Fibroblast of skin of left biceps (primary cell): ENCODE measurements around the gene APMAP.

Experiments used
- DNase-seq, 2 experiments: peaks; one replicate each; pipeline ENCODE4 v3.0.0-alpha.2; 2013; ENCODE audit warnings: low read depth in 2 of 2

APMAP gene

GRCh38 chr20:24987873-24988835 is 4.4 kb downstream of the APMAP start:
- DNase-seq = no peak

- no peak for DNase-seq
These were observed 5.3 kb downstream of the APMAP start for GRCh38 chr20:24987244-24987643.

- no peak for DNase-seq
These were observed 6.0 kb downstream of the APMAP start for GRCh38 chr20:24986436-24987015.

- no peak for DNase-seq
These were observed 6.7 kb downstream of the APMAP start for GRCh38 chr20:24985802-24986201.

GRCh38 chr20:24984961-24985640 is 7.5 kb downstream of the APMAP start:
- no peak for DNase-seq

- no peak for DNase-seq
These were observed 8.7 kb downstream of the APMAP start for GRCh38 chr20:24983896-24984295.

- no peak for DNase-seq
These were observed 10.8 kb downstream of the APMAP start for GRCh38 chr20:24981790-24982189.

GRCh38 chr20:24981282-24981681 is 11.3 kb downstream of the APMAP start:
- no peak for DNase-seq

- no peak for DNase-seq
These were observed 12.1 kb downstream of the APMAP start for GRCh38 chr20:24980291-24981053.

- DNase-seq = no peak
These were observed 13.3 kb downstream of the APMAP start for GRCh38 chr20:24979036-24979960.

GRCh38 chr20:24978513-24978912 is 14.0 kb downstream of the APMAP start:
- no peak for DNase-seq

GRCh38 chr20:24977797-24978196 is 14.8 kb downstream of the APMAP start:
- no peak for DNase-seq

- no peak for DNase-seq
These were observed 15.2 kb downstream of the APMAP start for GRCh38 chr20:24977336-24977735.

GRCh38 chr20:24972341-24972740 is 20.2 kb downstream of the APMAP start:
- DNase-seq = no peak

- DNase-seq = no peak
These were observed 21.0 kb downstream of the APMAP start for GRCh38 chr20:24971376-24972101.

GRCh38 chr20:24970754-24971153 is 21.8 kb downstream of the APMAP start:
- DNase-seq = no peak

GRCh38 chr20:24970030-24970553 is 22.5 kb downstream of the APMAP start:
- DNase-seq = no peak

- no peak for DNase-seq
These were observed 23.1 kb downstream of the APMAP start for GRCh38 chr20:24969186-24970029.

- DNase-seq = no peak
These were observed 24.2 kb downstream of the APMAP start for GRCh38 chr20:24968278-24968800.
